Measurements from ENCODE around the gene CDH18.

The CDH18 gene

DNA sequence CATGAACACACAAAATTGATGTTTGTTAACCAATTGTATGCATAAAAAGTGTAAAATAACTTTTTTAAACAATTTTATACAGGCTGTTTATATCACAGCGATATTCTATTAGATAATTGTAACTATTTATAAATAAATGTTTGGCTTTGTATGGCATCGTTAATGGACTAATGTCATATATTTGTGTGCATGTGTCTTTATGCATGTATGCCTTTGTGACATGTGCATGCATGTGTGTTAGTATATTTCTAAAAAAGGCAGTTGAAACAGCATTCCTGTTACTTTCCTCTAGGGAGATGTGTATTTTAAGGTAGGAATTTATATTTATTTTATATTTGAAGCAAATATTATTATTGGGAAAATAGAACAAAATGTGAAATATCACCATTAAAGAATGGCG lies 268.9 kb downstream of the CDH18 start:
- DNase-seq, result no peak

DNA sequence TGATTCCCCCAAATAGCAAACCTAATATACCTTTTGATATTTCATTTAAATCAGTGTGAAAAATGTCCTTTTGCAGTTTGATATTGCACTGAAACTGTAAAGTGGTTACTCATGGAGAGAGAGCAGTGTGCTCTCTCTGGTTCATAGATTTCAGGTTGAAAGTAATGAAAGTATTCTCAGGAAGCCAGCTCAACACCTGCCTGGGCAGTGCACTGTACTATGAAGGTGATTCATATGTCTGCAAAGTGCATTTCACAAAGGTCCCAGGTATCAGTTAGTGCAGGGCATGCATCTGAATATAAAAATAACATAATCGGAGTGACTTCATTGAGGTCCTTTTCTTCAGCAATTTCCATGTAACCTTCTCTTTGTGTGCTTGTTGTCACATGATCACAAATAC lies 274.3 kb downstream of the CDH18 start:
- DNase-seq, result peak; percentile 11

DNA sequence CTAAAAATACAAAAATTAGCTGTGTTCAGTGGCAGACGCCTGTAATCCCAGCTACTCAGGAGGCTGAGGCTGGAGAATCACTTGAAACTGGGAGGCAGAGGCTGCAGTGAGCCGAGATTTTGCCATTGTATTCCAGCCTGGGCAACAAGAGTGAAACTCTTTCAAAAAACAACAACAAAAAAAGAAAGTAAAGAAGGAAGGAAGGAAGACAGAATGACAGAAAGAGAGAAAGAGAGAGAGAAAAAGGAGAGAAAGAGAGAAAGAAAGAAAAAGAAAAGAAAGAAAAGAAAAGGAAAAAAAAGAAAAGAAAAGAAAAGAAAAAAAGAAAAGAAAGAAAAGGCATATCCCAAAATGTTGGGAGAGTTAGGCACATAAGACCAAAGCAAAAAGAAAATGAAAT lies 278.6 kb downstream of the CDH18 start:
- DNase-seq, result no peak

DNA sequence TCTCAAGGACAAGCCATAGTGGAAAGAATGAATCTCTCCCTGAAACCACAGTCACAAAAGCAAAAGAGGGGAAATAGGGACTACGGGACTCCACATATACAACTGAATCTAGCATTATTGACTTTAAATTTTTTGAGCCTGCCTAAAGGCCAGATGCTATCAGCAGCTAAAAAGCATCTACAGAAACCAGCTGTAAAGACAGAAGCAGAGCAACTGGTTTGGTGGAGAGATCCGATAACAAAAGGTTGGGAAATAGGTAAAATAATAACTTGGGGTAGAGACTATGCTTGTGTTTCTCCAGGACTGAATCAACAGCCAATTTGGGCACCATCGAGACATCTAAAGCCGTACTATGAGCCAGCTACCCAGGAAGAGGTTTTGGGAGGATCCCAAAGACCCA lies 281.2 kb downstream of the CDH18 start:
- no peak for DNase-seq

DNA sequence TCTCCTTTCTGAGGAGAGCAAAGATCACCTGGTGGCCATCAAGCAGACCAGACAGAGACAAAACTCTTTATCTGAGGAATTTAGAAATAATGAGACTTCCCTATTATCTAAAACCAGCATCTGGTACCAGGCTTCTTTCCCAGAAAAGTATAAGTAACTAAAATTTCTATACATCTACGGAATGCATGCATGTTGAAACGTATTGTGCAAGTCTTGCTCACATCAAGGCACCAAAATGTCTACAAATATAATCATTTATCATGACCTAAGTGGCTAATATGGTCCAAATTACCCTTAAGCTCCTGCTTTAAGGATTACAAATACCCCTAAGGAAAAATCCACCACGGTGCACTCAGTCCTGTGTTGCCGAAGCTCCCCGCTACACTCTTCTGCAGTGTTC lies 286.3 kb downstream of the CDH18 start:
- no peak for DNase-seq

DNA sequence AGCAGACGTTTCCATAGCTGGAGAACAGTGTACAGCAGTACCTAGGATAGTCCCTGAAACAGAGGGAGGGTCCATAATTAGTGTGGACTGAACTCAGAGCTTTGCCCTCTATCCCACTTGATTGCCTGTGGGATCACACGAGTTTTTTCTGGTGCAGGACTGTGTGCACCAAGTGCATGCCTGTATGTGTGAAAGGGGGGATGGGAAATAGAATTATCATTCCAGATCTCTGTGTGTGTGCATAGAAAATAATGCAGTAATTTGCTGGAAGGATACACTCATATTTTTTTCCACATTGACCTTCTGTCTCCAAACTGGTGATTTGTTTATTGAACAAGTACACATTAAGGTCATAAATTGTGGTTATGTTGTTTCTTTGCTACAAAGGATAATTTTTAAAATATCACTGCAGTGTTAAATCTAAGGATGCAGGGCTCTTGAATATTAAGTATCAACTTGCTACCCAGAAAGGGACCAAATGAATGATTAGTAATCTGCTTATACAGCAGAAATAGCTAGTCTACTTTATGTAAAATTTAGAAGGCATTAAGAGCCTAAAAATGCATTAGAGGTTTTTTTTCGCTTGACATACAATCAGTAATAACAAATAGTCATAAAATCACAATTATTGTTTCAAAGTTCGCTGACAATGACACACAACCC lies 292.9 kb downstream of the CDH18 start:
- DNase-seq, result no peak

DNA sequence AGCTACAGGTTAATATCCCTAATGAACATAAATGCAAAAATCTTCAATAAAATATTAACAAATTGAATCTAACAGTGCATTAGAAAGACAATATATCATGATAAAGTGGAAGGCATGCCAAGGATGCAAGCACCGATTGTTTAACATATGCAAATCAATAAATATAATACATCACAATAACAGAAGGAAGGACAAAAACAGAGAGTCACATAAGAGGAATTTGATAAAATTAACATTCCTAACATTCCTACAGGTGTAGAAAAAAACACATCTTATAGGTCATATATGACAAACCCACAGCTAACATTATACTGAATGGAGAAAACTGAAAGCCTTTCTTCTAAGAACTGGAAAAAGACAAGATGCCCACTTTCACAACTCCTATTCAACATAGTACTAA lies 297.0 kb downstream of the CDH18 start:
- DNase-seq, result no peak

DNA sequence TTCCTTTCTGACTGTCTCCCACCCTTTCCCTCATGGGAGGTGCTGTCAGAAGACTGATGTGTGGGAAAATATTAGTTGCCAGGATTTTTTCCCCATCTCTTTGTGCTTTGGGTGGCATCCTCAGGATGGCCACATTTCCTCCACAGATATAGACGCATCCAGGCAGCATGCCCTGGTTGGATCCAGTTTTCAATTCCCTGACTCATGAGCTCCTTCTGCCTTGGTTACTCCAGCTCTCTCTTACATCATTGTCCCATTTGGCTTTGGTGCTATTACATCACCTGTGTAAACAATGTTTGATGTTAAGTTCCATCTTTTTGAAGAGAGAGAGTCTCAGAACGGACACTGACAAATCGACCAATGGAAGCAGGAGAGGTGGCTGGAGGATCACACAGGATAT lies 302.5 kb downstream of the CDH18 start:
- no peak for DNase-seq

DNA sequence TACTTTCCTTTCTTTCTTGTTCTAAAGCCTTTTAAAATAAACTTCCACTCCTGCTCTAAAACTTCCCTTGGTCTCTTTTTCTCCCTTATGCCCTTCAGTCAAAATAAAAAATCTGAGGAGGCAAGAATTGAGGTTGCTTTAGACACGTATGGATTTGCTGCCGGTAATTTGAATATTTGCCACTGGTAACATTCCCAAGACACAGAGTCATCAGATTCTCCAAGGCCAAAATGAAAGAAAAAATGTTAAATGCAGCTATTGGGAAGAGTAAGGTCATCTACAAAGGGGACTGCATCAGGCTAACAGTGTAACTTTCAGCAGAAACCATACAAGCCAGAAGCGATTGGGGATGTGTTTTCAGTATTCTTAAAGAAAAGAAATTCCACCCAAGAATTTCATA lies 311.1 kb downstream of the CDH18 start:
- no peak for DNase-seq

DNA sequence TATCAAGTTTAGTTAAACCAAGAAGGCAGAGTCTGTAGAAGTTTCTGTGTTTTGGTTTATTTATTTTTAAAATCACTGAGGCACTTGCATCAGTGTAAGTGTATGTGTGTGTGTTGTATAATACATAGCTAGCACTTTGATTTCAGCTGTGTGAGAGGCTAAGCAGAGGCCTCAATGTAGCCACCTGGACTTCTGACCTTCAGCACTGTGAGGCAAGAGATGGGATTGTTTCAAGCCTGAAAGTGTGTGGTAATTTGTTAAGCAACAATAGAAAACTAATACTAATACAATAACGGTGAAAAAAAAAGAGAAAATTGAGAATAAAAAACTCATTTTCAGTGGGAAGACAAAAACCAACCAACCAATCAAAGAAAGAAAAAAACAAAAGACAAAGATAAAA lies 327.3 kb downstream of the CDH18 start:
- peak; percentile 3 for DNase-seq

DNA sequence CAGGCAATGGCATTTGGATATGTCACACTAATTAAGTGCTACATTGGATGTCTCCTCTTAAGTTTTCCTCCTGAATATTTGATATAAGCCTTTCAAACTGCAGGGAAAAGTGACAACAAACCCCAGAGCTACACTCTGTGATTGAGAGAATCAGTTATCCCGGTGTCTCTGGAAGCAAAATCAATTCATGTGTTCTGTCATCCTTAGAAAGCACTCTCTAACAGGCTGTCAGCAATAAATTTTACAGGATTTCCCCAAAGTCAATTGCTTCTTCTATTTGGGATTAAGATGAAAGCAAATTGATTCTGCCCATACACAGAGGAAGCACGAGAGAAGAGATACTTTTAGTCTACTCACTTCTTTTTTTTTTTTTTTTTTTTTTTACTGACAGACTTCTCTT lies 332.4 kb downstream of the CDH18 start:
- no peak for DNase-seq

DNA sequence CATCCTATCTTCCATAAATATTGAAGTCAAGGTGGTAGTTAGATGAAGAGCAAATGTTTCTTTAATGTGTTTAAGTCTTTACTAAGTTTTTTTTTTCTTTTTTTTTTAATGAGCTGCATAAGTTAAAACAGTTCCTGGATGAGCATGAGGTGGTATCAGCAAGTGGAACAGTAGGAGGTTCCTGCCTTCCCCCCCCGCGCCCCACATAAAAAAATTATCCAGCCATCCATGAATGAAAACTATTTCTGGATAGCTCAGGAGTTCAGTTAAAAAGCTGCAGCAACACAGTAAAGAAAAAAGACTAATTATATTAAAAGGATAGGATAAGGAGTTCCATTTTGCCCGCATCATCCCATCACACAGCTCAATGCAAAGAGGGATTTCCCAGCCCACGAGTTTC lies 349.5 kb downstream of the CDH18 start:
- DNase-seq, result no peak

DNA sequence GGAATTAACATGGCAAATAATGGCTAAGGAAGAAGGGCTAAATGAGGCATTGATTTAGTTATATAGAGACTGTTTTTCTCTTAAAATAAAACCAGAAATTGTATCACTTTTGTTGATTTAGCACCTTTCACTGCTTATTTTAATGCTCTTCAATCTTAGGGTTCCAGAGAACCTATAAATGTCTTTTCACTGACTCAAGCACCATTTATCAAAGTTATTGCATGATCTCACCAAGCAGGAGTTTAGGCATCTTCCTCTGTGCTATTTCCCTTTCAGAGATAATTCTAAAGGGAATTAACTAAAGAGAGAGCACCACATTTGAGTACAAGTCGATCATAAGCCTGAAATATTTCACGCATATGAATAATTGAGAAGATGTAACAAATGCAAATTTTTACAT lies 357.1 kb downstream of the CDH18 start:
- DNase-seq, result no peak

DNA sequence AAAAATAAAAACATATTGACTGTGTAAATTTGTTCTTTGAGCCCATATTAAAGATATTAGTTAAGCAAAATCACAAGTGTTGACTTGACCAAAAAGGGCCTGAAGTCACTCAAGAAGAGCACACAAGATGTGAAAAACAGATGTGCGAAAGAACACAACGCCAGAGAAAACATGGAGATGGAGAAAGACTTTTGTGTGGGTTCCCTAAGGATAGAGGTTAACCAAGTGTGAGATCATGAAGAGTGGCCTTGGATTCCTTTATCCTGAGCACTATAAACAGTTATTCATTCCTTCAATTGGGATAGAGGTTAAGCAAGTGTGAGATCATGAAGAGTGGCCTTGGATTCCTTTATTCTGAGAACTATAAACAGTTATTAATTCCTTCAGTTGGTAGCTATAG lies 361.8 kb downstream of the CDH18 start:
- no peak for DNase-seq

DNA sequence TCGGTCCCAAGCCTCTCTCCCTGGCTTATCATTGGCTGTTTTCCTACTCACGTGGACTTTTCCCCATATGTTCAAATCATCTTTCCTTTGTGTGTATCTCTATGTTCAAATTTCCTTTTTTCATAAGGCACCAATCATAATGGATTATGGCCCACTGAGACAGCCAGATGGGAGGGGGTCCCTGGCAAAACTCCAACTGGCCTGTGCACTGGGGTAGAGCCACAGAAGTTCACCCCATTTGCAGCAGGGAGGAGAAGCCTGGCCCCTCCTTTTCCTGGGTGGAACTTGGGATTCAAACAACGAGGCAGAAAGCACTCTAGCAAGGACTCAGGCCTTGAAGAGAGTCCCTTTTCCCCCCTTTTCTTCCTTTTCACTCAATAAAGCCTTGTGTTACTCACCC lies 362.4 kb downstream of the CDH18 start:
- DNase-seq, result no peak

DNA sequence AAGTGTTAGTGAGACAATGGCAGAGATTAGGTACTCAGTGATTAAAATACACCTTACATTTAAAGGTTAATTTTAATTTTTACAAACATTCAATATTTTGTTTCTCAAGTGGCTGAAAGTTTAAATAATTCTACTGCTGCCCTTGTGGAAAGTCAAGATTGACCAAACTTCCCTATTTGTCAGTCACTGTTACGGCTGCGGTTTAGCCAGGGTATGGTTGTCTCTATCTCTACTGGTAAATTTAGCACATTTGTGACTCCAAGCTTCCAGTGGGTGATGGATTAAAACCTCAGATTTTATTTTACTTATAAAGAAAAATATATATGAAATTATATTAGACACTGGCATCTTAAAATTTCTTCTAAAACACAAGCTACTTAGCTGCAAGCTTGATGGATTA lies 368.4 kb downstream of the CDH18 start:
- DNase-seq, result no peak

DNA sequence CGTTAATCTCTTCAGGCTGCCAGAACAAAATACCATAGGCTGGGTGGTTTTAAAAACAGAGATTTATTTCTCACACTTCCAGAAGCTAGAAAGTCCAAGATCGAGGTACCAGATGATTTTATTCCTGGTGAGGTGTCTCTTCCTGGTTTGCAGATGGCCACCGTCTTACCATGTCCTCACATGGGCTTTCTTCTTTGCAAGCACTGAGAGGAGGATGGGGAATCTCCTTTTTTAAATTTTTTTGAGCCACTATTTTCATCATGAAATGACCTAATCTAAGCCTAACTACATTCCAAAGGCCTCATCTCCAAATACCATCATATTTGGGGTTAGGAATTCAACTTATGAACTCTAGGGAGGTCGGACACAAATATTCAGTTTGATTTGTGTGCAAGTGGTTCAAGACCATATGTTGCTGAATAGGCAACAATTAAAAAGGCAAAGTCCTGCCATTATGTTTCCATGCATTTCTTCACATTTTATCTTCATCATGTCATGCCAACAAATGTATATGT lies 371.2 kb downstream of the CDH18 start:
- no peak for DNase-seq

DNA sequence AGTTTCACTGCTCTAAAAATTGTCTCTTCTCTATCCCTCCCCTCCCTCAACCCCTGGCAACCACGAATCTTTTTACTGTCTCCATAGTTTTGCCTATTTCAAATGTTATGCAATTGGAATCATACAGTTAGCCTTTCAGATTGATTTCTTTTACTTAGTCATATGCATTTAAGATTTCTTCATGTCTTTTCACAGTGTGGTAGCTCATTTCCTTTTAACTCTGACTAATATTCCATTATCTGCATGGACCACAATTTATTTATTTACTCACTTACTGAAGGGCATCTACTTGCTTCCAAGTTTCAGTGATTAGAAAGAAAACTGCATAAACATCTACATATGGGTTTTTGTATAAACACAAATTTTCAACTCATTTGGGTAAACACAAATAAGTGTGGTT lies 372.3 kb downstream of the CDH18 start:
- no peak for DNase-seq

DNA sequence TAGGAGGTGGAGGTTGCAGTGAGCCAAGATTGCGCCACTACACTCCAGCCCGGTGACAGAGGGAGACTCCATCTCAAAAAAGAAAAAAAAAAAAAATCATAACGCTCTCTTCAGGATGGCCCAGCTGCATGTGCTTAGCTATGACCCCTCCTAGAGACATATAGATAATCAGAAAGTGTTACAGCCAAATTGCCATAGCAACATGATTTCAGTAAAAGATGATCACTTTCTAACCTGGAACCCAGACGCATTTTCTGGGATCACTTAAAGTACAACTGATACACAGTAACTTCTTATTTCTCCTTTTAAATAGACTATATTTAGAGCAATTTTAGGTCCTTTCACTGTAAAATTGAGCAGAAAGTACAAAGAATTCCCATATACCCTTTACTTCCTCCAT lies 372.9 kb downstream of the CDH18 start:
- DNase-seq, result no peak

DNA sequence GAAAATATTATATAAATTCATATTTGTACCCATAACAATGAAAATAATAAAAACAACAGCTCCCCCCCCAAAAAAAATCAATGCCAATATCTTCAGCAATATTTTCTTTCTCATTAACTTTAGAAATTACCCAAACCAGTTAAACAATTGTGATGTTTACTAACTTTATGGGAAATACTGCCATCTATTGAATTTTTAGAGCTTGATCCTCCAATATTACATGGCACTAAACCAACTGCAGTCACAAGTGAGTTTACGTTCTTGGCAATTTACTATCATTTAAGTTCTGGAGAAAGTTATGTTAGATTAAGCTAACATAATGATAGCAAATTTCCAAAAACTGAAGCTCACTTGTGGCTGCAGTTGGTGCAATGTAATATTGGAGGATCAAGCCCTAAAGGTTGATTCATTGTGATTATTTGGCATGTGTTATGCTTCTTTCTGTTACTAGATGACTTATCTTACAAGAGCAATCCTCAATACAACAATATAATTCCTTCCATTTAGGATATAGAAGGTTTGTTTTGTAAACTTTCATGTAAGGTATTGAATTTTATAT lies 379.5 kb downstream of the CDH18 start:
- DNase-seq, result no peak

DNA sequence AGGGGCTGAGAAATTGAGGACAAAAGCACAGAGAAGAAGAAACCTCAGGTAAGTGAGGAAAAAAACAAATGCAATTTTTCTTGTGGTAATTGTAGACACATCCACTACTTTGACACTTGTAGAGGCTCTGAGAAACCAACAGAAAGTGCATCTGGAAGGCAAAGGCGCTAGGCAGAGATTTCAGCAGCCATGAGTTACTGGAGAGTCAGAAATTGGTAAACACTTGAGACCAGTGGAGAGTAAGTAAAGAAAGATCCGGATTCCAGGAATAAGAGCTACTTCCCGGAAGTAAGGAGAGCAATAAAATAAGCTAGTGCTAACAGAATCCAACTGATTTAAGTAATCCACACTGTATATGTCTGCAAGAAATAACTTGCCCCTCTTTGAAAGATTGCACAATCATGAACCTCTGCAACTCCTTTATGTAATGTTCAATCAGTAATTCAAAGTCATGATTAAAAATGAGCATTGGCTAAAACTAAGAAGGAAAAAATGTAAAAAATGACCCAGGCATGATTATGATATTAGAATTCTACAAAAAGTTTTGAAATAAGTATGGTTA lies 382.1 kb downstream of the CDH18 start:
- DNase-seq, result no peak

DNA sequence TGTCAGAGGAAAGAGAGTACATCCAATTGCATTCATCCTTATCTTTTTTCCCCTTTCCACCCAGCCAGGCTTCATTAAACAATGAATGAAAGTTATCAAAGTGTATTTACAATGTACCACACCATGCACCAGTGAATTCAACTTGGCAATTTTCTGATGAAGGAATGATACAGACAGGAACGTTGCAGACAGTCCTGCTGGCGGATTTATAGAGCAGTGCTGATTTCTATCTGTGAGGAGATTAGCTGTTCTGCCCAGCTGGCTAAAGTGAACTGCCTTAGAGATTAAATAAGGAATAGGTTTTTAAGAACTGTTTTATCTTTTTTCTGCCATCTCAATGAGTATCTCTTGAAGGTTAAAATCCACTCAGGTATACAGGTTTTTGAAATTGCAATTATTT lies 403.9 kb downstream of the CDH18 start:
- no peak for DNase-seq

DNA sequence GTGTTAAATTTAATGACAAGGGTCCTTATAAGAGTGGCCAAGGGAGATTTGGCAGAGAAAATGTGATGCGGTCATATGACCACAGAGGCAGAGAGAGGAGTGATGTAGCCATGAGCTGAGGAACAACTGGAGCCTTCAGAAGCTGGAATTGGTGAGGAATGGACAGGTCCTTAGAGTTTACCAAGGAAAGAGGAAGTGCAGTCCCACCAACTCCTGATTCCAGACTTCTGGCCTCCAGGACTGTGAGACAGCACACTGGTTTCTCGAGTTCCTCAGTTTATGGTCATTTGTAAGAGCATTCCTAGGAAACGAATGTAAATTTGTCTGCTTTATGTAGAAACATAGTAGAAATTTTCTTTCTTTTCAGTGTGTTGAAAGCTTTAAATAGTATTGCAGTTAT lies 410.1 kb downstream of the CDH18 start:
- no peak for DNase-seq

DNA sequence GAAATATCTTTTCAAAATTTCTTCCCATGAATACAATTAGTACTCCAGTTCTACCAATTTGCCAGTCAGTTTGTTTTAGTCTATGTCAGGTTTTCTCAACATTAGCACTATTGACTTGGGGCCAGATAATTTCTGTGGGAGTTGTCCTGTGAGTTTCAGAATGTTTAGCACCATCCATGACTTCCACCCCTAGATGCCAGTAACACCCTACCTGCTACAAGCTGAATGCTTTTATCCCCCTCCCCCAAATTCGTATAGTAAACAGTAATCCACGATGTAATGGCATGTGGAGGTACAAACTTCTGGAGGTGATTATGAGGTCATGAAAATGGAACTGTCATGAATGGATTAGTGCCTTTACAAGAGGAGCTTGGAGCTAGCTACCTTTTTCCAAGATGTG lies 420.0 kb downstream of the CDH18 start:
- DNase-seq, result no peak

DNA sequence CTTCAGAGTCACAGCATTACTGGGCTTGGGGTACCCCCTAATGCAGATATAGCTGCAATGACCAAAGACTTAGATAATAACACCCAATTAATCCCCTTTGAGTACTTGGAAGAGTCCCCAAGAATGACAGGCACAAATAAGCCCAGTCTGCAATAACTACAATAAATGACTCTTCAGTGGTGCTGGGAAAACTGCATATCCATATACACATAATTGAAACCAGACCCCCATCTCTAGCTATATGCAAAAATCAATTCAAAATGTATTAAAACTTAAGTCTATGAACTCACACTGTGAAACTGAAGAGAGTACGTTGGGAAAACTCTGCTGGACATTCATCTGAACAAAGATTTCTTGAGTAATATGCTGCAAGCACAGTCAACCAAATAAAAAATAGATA lies 422.5 kb downstream of the CDH18 start:
- DNase-seq, result no peak
